GM23338 (cell line): Measurements from ENCODE around the gene INAFM1.

Experiments used
- CREB1 ChIP-seq: fragments of 250-450 bp; sonication (Bioruptor Pico); IDR thresholded peaks from 2 replicates; pipeline ENCODE4 v1.5.0; 2020; ENCODE audit warnings: low read depth, mild to moderate bottlenecking, moderate library complexity
- JUNB ChIP-seq: IDR thresholded peaks from one replicate; pipeline ENCODE4 v1.6.1; 2016; ENCODE audit warnings: antibody characterized with exemption; ENCODE audit not compliant: unreplicated experiment
- TF ChIP-seq, protein P1 (sequence below), 2 experiments: fragments of 200-600 bp in 1 of 2; sonication (generic) in 1 of 2; conservative IDR thresholded peaks; 2 replicates each; pipeline versions ENCODE4 v1.5.1 to v1.6.1; 2016 to 2017; ENCODE audit warnings: antibody characterized with exemption in 2 of 2, low read depth in 2 of 2, mild to moderate bottlenecking in 2 of 2, moderate library complexity in 1 of 2

DNA sequence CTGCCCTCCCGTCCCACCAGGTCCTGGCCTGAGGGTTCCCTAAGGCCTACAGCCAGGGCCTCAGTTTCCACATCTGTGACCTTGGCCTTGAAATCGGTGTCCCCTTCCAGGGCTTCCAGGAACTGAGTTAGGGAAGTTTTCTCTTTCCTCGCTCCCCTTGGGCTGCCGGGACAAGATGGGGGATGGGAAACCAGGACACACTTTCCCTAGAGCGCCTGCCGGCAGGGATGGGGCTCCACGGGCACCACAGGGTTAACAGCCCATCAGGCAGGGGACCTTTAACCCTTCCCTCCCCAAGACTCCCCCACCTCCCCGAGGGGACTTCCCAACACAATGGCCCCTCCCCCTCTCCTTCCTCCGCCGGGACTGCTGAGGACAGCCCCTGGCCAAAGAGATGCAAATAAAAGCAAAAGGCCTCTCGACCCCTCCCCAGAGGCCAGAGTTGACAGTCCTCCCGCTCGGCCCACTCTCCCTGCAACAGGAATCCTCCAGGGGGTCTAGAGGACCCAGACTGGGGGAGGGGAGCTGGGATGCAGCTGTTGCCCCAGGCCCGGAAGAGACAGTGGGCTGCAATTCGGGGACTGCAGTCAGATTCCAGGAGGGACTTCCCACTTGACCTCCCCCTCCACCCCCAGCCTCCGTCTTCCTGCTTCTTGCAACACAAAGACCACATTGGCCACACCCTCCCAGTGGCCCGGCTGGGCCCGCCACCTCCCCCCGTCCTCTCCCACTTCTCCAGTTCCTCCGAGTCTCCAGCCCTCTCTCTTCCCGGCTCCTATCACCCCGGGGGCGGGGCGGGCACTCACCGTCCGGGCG lies 47.1 kb upstream of the INAFM1 start:
- TF ChIP-seq CREB1 (peak; percentile 39; the same call in 1 of the 2 replicates), JUNB (no peak)
- TF ChIP-seq, protein P1, sequence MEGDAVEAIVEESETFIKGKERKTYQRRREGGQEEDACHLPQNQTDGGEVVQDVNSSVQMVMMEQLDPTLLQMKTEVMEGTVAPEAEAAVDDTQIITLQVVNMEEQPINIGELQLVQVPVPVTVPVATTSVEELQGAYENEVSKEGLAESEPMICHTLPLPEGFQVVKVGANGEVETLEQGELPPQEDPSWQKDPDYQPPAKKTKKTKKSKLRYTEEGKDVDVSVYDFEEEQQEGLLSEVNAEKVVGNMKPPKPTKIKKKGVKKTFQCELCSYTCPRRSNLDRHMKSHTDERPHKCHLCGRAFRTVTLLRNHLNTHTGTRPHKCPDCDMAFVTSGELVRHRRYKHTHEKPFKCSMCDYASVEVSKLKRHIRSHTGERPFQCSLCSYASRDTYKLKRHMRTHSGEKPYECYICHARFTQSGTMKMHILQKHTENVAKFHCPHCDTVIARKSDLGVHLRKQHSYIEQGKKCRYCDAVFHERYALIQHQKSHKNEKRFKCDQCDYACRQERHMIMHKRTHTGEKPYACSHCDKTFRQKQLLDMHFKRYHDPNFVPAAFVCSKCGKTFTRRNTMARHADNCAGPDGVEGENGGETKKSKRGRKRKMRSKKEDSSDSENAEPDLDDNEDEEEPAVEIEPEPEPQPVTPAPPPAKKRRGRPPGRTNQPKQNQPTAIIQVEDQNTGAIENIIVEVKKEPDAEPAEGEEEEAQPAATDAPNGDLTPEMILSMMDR (conservative IDR thresholded peaks at IDR 0.05; ENCODE audit: low read depth in 2 of 2), result no peak
